ENCODE measurements around the gene PRRT1.
"Not testable (repeated sequence)": the region's sequence is repeated elsewhere in the genome, so short reads cannot be mapped to it uniquely, and the experiment has no call there.

The PRRT1 gene

DNA sequence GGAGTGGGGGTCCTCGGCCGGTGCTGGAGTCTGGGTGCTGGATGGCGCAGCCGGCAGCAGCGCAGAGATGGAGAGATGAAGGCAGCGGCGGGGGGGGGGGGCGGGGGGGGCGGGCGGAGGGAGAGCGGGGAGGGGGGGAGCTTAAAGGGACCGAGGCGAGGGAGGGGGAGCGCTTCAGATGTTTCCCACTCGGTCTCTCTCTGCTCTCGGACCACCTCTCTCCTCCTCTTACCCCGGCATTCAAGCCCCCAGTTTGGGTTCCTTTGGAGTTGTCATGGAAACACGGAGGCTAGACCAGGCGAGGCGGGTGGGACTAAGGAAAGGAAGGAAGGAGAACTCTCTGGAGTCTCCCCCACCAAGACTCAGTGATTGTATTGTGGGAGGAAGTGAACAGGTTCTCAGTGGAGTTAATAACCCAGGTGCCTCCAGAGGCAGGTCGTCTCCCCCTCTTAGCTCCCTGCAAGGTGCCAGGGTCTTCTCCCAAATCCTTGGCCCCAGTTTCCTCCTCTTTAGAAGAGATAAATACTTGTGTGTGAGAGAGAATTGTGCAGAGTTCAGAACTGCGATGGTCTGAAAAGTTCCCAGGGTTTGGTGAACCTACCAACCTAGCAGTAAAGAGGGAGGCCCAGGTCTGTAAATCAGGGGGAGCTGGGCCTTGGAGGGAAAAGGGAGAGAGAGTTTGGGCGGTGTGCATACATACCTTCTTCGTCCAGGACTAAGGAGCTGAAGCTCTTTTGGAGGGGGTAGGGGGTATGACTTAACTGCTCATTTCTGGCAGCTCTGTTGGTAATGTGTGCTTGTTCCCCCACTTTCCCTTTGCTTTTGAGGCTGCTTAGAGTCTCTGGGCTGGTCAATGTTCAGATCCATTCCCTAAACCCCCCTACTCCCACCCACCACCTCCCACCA is at the start of gene PRRT1:
TSS of gene PRRT1 (minus strand) at position 77 of the 906 bp plus-strand sequence. CDS start 112 bp downstream, outside the sequence.
- DNase-seq = no peak

DNA sequence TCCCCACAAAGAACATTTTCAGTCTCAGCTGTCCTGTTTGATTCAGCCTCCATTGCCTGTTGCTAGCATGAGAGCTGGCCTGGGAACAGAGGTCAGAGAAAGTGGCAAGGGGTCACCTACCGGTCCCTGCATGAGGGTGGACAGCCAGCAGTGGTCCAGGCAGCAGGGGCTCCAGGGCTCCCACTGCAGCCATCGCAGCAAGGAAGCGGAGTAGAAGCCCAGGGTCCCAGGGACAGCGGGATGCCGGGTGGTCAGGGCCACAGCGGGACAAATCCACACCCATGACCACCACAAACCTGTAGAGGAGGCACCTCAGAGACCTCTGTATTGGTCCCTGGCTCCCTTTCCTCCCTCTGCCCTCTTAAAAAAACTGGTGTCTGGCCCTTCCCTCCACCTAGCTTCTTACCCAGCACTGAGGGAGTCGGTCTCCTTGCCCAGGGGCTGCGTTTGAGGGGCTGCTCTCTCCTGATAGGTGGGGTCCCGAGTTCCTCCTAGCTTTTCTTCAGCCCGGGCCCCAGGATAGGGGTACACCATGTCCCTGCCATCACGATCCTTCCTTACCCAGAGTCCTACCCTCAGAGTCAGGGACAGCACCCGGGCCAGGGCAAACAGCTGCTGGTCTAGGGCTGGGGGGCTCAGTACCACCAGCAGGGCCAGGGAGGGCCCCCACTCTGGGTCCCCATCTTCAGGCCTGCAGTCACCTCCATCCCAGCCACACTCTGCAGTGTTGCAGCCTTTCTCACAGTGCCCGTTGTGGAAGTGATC is 49.2 kb upstream of the PRRT1 start:
- no peak for DNase-seq

- DNase-seq = no peak
Measured at GRCh38 chr6:32198866-32199265, 47.1 kb upstream of the PRRT1 start.

GRCh38 chr6:32198345-32198696 is 46.6 kb upstream of the PRRT1 start:
- DNase-seq = no peak

GRCh38 chr6:32196682-32197616 is 45.2 kb upstream of the PRRT1 start:
- DNase-seq = no peak

DNA sequence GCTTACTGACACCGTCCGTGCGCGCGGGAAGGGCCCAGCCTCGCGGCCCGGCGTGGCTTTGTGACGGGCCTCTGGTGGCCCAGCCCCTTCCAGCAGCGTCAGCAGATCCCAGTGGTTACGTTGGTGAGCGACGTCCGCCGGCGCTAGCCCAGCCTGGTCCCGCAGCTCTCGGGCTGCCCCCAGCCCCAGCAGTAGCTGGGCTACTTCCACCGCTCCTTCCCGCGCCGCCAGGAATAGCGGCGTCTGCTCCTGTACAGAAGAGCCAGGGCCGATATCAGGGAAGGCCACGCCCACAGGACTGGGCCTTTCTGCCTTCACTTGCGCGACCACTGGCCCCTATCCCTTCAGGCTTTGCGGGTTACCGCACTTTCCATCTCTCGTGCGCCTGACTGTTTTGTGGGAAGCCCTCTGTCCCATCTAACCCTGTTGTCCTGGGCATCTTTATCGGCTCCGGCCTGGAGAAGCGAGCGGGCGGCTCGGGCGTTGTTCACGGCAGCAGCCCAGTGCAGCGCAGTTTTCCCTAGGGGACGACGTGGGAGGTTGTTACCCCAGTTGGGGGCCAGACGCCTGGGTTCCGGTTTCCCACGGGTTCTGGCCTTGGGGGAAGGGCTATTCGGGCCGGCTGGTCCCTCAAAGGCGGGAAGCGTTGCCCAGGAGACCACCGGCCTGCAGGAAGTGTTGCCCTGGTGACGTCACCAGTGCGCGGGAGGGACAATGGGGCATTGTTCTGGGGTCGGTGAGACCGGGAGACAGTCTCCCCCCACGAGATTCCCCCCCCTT is 44.4 kb upstream of the PRRT1 start:
- peak; percentile 48 for DNase-seq

GRCh38 chr6:32195652-32195901 is 43.8 kb upstream of the PRRT1 start:
- DNase-seq = peak; percentile 99

DNA sequence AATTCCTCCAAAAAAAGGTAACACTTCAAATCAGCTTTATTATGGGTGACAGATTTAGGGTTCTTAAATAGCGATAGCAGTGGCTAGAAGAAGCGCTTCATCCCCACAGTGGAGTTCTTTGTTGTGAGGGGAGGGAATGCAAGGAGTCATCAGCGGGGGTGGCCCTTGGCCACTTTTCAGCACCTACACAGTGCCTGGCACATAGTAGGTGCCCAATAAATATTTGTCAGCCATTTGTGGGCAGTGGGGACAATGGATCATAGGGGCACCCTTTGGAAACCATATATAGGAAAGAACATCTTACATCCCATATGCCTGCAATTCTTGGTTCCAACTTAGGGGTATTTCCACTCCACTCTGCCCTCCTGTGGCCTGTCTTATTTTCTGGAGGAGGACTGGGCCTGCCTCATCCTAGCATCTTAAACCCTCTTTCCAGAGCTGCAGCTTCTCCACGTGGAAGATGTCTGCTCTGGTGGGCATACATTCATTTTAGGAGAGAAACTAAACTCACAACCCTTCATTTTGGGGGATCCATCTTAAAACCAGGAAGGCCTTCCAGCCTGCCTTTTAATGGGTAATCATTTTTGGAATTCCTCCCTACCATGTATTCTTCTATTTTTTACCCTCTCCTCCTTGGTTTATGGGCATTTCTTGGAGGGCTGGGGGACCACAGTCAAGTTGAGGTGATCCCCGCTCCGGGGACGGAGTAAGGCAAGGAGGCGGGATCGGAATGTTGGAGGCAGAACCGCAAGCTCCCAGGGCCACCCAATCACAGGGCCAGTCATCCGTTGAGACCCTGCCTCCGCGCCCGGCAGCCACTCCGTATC is 43.3 kb upstream of the PRRT1 start:
- peak; percentile 23 for DNase-seq

DNA sequence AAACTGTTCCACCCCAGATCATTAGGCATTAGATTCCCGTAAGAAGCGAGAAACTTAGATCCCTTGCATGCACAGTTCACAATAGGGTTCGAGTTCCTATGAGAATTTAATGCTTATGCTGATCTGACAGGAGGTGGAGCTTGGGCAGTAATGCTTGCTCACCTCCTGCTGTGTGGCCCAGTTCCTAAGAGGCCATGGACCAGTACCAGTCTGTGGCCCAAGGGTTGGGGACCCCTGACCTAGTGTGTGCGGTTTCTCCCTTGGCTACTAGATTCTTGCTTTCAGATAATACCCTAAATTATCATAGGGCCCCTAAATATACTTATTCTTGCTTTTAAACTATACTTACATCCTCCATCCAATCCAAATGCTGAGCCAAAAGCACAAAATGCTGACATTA is 42.6 kb upstream of the PRRT1 start:
- no peak for DNase-seq

GRCh38 chr6:32193096-32193495 is 41.4 kb upstream of the PRRT1 start:
- not testable (repeated sequence) for DNase-seq

GRCh38 chr6:32192608-32193039 is 40.9 kb upstream of the PRRT1 start, which contains the start of gene GPSM3:
TSS of gene GPSM3 (minus strand) at chr6:32192643. CDS start at chr6:32192513, 130 bp downstream.
- DNase-seq = no peak

- no peak for DNase-seq
Measured at GRCh38 chr6:32191696-32192607, 40.2 kb upstream of the PRRT1 start.

GRCh38 chr6:32190911-32191677 is 39.4 kb upstream of the PRRT1 start:
- DNase-seq = no peak

- peak; percentile 70 for DNase-seq
Measured at GRCh38 chr6:32190054-32190851, 38.5 kb upstream of the PRRT1 start, which contains the start of gene PBX2. TSS of gene PBX2 (minus strand) at chr6:32190202. CDS start at chr6:32189915, 287 bp downstream.

GRCh38 chr6:32189742-32190053 is 38.0 kb upstream of the PRRT1 start:
- DNase-seq = no peak

DNA sequence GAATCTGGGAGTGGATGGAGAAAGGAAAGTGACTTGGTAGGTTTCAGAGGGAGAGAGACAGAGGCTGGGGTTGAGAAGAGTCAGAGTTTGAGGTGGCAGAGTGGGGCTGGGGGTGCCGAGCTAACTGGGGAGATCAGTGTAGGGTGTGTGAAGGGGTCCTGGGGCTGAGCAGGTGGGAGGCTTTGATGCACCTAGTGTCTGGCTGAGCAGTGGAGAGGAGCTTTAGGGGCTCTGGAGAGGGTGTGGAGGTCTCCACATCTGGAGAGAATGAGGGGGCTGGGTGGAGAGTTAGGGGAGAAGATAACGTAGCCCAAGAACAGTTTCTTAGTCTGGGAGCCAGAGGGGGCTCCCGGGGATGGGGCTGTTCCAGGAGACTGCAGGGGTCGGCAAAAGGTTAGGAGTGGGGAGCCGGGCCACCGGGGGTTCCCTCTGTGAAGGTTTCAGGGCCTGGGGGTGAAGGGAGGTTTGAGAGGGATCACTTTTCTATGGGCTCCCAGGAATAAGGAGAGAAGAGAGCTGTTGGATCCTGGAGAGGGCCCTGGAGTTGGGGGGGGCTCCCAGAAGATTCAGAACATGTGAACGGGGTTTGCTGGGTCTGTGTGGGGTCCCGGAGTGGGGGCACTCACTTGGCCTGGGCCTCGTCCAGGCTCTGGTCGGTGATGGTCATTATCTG is 37.5 kb upstream of the PRRT1 start:
- no peak for DNase-seq

GRCh38 chr6:32188381-32189068 is 36.8 kb upstream of the PRRT1 start:
- DNase-seq = no peak
